Measurements from ENCODE around the gene PSMA3. TPM values are rescaled to one million over a fixed set of nuclear protein-coding genes. Genes with fewer than 3 reads are reported as not detected.

Gene PSMA3
- total RNA-seq, 1 donor from 2014 or later = 197 TPM

- H3K36me3 Mint-ChIP-seq (ENCODE audit: insufficient read depth) = peaks cover 5% of the 10 kb centered on the region
- H3K9me3 Mint-ChIP-seq (ENCODE audit: low read depth) = no peaks in the 10 kb centered on the region
- peak overlapping the region; percentile 98 for H3K27ac Mint-ChIP-seq
- TF ChIP-seq CTCF (IDR thresholded peaks at IDR 0.05; ENCODE audit: unreplicated experiment) = no peak
- DNase-seq (ENCODE audit: low spot score, unreplicated experiment) = no peak
- H3K4me1 Mint-ChIP-seq (ENCODE audit: low read depth) = peaks cover 13% of the 10 kb centered on the region
- H3K27me3 Mint-ChIP-seq = peaks cover 8% of the 10 kb centered on the region
- peak overlapping the region; percentile 97 for H3K4me3 Mint-ChIP-seq (ENCODE audit: low read depth)
Observed at GRCh38 chr14:58200846-58201245, 43.8 kb upstream of the PSMA3 start.

- Mint-ChIP-seq H3K27me3 (no peaks in the 10 kb centered on the region), H3K27ac (no peak overlapping the region), H3K9me3 (ENCODE audit: low read depth) (peaks cover 3% of the 10 kb centered on the region), H3K4me1 (ENCODE audit: low read depth) (no peaks in the 10 kb centered on the region), H3K4me3 (ENCODE audit: low read depth) (no peak overlapping the region), H3K36me3 (ENCODE audit: insufficient read depth) (peaks cover 22% of the 10 kb centered on the region)
- no peak for DNase-seq (ENCODE audit: low spot score, unreplicated experiment)
- TF ChIP-seq CTCF (IDR thresholded peaks at IDR 0.05; ENCODE audit: unreplicated experiment) = no peak
Observed at GRCh38 chr14:58213176-58213575, 31.5 kb upstream of the PSMA3 start.

DNA sequence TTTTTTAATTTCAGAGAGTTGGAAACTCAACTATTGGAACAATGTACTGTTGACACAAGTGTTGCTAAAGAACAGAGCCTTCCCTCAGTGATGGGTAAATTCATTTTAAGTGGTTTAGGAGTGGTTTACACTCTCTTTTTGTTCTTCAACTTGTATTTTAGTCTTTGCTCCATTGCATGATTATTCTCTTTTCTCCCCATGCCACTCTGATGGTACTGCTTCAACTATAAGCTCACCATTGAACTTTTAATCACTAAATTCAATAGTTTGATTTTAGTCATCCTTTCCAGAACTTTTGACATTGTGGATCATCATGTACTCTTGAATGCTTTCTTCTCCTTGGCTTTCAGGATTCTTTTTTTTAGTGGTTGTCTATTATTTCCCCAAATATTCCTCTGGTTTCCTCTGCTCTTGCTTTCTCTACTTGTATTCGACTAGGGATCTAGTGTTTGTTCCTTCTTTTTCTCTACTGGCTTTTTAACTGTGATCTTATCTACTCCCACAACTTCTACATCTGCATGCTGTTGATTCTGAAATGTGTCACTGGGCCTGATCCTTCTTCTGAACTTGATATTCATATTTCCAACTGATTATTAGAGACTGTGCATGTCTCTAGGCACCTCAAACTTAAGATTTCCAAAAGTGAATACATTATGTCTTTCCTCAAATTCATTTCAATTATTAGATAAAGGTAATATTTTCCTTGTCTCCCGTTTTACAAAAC lies 29.3 kb upstream of the PSMA3 start:
- Mint-ChIP-seq H3K4me3 (ENCODE audit: low read depth) (no peak overlapping the region), H3K36me3 (ENCODE audit: insufficient read depth) (peaks cover 19% of the 10 kb centered on the region), H3K4me1 (ENCODE audit: low read depth) (no peaks in the 10 kb centered on the region), H3K9me3 (ENCODE audit: low read depth) (peaks cover 3% of the 10 kb centered on the region), H3K27me3 (no peaks in the 10 kb centered on the region), H3K27ac (no peak overlapping the region)
- no peak for TF ChIP-seq CTCF (IDR thresholded peaks at IDR 0.05; ENCODE audit: unreplicated experiment)
- no peak for DNase-seq (ENCODE audit: low spot score, unreplicated experiment)

DNA sequence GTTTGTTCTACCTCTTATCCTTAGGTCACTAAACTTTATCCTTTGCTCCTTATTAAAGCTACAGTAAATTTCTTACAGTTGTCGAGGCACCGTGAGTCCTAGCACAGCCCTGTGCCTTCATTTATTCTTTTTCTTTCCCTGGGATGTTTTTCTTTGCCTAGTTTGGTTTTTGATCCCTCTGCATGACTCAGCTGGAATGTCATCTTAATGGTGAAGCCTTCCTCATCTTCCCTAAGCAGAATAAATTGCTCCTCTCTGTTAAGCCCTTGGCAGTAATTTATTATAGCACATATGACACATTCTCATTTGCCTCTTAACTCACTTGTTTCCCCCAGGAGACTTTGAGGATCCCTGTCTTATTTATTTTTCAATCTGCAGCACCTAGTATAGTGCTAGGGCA lies 28.1 kb upstream of the PSMA3 start:
- TF ChIP-seq CTCF (IDR thresholded peaks at IDR 0.05; ENCODE audit: unreplicated experiment) = no peak
- no peaks in the 10 kb centered on the region for H3K4me1 Mint-ChIP-seq (ENCODE audit: low read depth)
- H3K9me3 Mint-ChIP-seq (ENCODE audit: low read depth) = peaks cover 3% of the 10 kb centered on the region
- H3K4me3 Mint-ChIP-seq (ENCODE audit: low read depth) = no peak overlapping the region
- no peak for DNase-seq (ENCODE audit: low spot score, unreplicated experiment)
- H3K27ac Mint-ChIP-seq = no peak overlapping the region
- no peaks in the 10 kb centered on the region for H3K27me3 Mint-ChIP-seq
- peaks cover 21% of the 10 kb centered on the region for H3K36me3 Mint-ChIP-seq (ENCODE audit: insufficient read depth)

- DNase-seq (ENCODE audit: low spot score, unreplicated experiment) = no peak
- Mint-ChIP-seq H3K9me3 (ENCODE audit: low read depth) (peaks cover 3% of the 10 kb centered on the region), H3K27ac (no peak overlapping the region), H3K4me1 (ENCODE audit: low read depth) (no peaks in the 10 kb centered on the region), H3K36me3 (ENCODE audit: insufficient read depth) (peaks cover 12% of the 10 kb centered on the region), H3K4me3 (ENCODE audit: low read depth) (no peak overlapping the region), H3K27me3 (no peaks in the 10 kb centered on the region)
- TF ChIP-seq CTCF (IDR thresholded peaks at IDR 0.05; ENCODE audit: unreplicated experiment) = no peak
Observed at GRCh38 chr14:58227096-58227819, 17.4 kb upstream of the PSMA3 start.

All from progenitor cell of endocrine pancreas (in vitro differentiated cells).